Suppressor macrophage treated with lipopolysaccharide for 1 hour (primary cell): Measurements from ENCODE around the gene RARB.

ENCODE experiments used
- DNase-seq, 3 donors: peaks; one replicate each; pipeline ENCODE4 v3.0.0-alpha.2; 2020 to 2022

The RARB gene

GRCh38 chr3:25510797-25511196 is 82.7 kb downstream of the RARB start:
- no peak for DNase-seq

GRCh38 chr3:25511972-25512721 is 84.1 kb downstream of the RARB start:
- no peak for DNase-seq

GRCh38 chr3:25513642-25514266 is 85.7 kb downstream of the RARB start:
- DNase-seq, result no peak

GRCh38 chr3:25515171-25515570 is 87.1 kb downstream of the RARB start:
- DNase-seq, result no peak

- no peak for DNase-seq
Measured at GRCh38 chr3:25520926-25521559, 93.0 kb downstream of the RARB start.

GRCh38 chr3:25527336-25527735 is 99.3 kb downstream of the RARB start:
- no peak for DNase-seq

GRCh38 chr3:25527801-25528200 is 99.7 kb downstream of the RARB start:
- DNase-seq, result no peak

- DNase-seq, result no peak
Measured at GRCh38 chr3:25531971-25532370, 103.9 kb downstream of the RARB start.

GRCh38 chr3:25532431-25533162 is 104.5 kb downstream of the RARB start:
- DNase-seq, result peak; percentile 60 to 71 (median 66)

- DNase-seq, result no peak
Measured at GRCh38 chr3:25533399-25533798, 105.3 kb downstream of the RARB start.

- DNase-seq, result no peak
Measured at GRCh38 chr3:25534007-25534406, 105.9 kb downstream of the RARB start.

GRCh38 chr3:25536521-25537391 is 108.7 kb downstream of the RARB start:
- DNase-seq, result peak; percentile 41 to 74 (median 57)

- no peak for DNase-seq
Measured at GRCh38 chr3:25537516-25537915, 109.5 kb downstream of the RARB start.

- no peak for DNase-seq
Measured at GRCh38 chr3:25540273-25540672, 112.2 kb downstream of the RARB start.

- no peak for DNase-seq
Measured at GRCh38 chr3:25542492-25543039, 114.5 kb downstream of the RARB start.

- no peak for DNase-seq
Measured at GRCh38 chr3:25547103-25547502, 119.0 kb downstream of the RARB start.

- no peak for DNase-seq
Measured at GRCh38 chr3:25547943-25548674, 120.0 kb downstream of the RARB start.

- no peak for DNase-seq
Measured at GRCh38 chr3:25548836-25549235, 120.8 kb downstream of the RARB start.

- no peak for DNase-seq
Measured at GRCh38 chr3:25552251-25552650, 124.2 kb downstream of the RARB start.

- DNase-seq, result no peak
Measured at GRCh38 chr3:25554376-25554775, 126.3 kb downstream of the RARB start.

GRCh38 chr3:25555695-25556437 is 127.8 kb downstream of the RARB start:
- no peak for DNase-seq
